C4-2B (cell line): ENCODE data around the gene TUBAL3.

Source experiments
- CTCF ChIP-seq: fragments of 450-650 bp; conservative IDR thresholded peaks from 2 replicates; pipeline ENCODE4 v1.5.1; 2017; ENCODE audit warnings: mild to moderate bottlenecking
- ZFX ChIP-seq: fragments of 450-650 bp; IDR thresholded peaks from 2 replicates; pipeline ENCODE4 v1.6.1; 2017

- TF ChIP-seq ZFX (no peak), CTCF (no peak)
Measured at GRCh38 chr10:5447611-5448071, 43.0 kb upstream of the TUBAL3 start.
